OCI-LY1 (cell line): ENCODE results near the gene CCIN.

Experiments used
- H2AFZ ChIP-seq: fragments of 200-600 bp; sonication (generic), shearing (Covaris generic); 2 replicates; pipeline ENCODE4 v1.6.0; 2014; ENCODE audit warnings: antibody characterized with exemption, mild to moderate bottlenecking, low read length
- H3F3A ChIP-seq: fragments of 200-600 bp; sonication (generic), shearing (Covaris generic); 2 replicates; pipeline ENCODE4 v1.6.0; 2014; ENCODE audit warnings: mild to moderate bottlenecking, antibody characterized with exemption, low read length, moderate library complexity; ENCODE audit not compliant: insufficient read depth
- H3K27ac ChIP-seq: fragments of 200-600 bp; sonication (generic); 2 replicates; pipeline ENCODE4 v1.5.1; 2014; ENCODE audit warnings: low read length, mixed run types, mild to moderate bottlenecking, low read depth; ENCODE audit not compliant: poor library complexity, severe bottlenecking
- H3K27me3 ChIP-seq: fragments of 200-600 bp; sonication (generic); 2 replicates; pipeline ENCODE4 v1.6.0; 2014; ENCODE audit warnings: antibody characterized with exemption, mild to moderate bottlenecking, low read length, moderate library complexity; ENCODE audit not compliant: insufficient read depth
- H3K36me3 ChIP-seq: fragments of 200-600 bp; sonication (generic); 2 replicates; pipeline ENCODE4 v1.6.1; 2014; ENCODE audit warnings: mild to moderate bottlenecking, antibody characterized with exemption, low read length, moderate library complexity, mixed read lengths; ENCODE audit not compliant: insufficient read depth
- H3K4me1 ChIP-seq: fragments of 200-600 bp; sonication (generic); 2 replicates; pipeline ENCODE4 v1.5.1; 2014; ENCODE audit warnings: mild to moderate bottlenecking, low read length, moderate library complexity; ENCODE audit not compliant: insufficient read depth, severe bottlenecking
- H3K4me2 ChIP-seq: fragments of 200-600 bp; sonication (generic), shearing (Covaris generic); 2 replicates; pipeline ENCODE4 v1.6.1; 2014; ENCODE audit warnings: low read length
- H3K4me3 ChIP-seq: fragments of 200-600 bp; sonication (generic); 2 replicates; pipeline ENCODE4 v1.5.1; 2014; ENCODE audit warnings: low read length, low read depth, mild to moderate bottlenecking, mixed read lengths; ENCODE audit not compliant: poor library complexity, severe bottlenecking
- H3K79me2 ChIP-seq: fragments of 200-600 bp; shearing (Covaris generic); 2 replicates; pipeline ENCODE4 v1.6.1; 2016; ENCODE audit warnings: mixed run types, low read length, mixed read lengths; ENCODE audit not compliant: insufficient read depth
- H3K9ac ChIP-seq: fragments of 200-600 bp; sonication (generic), shearing (Covaris generic); 2 replicates; pipeline ENCODE4 v1.6.1; 2014; ENCODE audit warnings: mild to moderate bottlenecking, low read length, mixed read lengths
- H3K9me2 ChIP-seq: fragments of 200-600 bp; sonication (generic), shearing (Covaris generic); 2 replicates; pipeline ENCODE4 v1.6.1; 2014; ENCODE audit warnings: low read depth, mild to moderate bottlenecking, low read length, mixed read lengths
- H3K9me3 ChIP-seq: fragments of 200-600 bp; shearing (Covaris generic); 2 replicates; pipeline ENCODE4 v1.6.1; 2014; ENCODE audit warnings: low read length, mixed read lengths
- H4K20me1 ChIP-seq: fragments of 200-600 bp; sonication (generic), shearing (Covaris generic); 2 replicates; pipeline ENCODE4 v1.6.0; 2016; ENCODE audit warnings: mild to moderate bottlenecking, low read length; ENCODE audit not compliant: insufficient read depth
- CTCF ChIP-seq: fragments of 200-600 bp; sonication (generic), shearing (Covaris generic); IDR thresholded peaks from 2 replicates; pipeline ENCODE4 v1.5.1; 2017; ENCODE audit warnings: mild to moderate bottlenecking, antibody characterized with exemption, low read length, moderate library complexity, mixed read lengths
- EZH2 ChIP-seq: fragments of 200-600 bp; sonication (generic), shearing (Covaris generic); IDR thresholded peaks from 2 replicates; pipeline ENCODE4 v1.8.0; 2017; ENCODE audit warnings: borderline replicate concordance, mixed run types, mild to moderate bottlenecking, antibody characterized with exemption, low read length, moderate library complexity, mixed read lengths

The CCIN gene

GRCh38 chr9:36148311-36149051 lies 20.7 kb upstream of the CCIN start:
- Histone ChIP-seq H3K27ac (no peak overlapping the region), H3K9ac (no peak overlapping the region), H3K27me3 (0 out of 2 replicates have a peak, but pooled peaks cover 6% of the 10 kb centered on the region), H3K79me2 (no peaks in the 10 kb centered on the region), H4K20me1 (no peaks in the 10 kb centered on the region), H3K9me2 (no peaks in the 10 kb centered on the region), H3K9me3 (no peaks in the 10 kb centered on the region), H3K36me3 (no peaks in the 10 kb centered on the region), H3K4me3 (no peak overlapping the region), H3F3A (no peaks in the 10 kb centered on the region), H3K4me2 (no peak overlapping the region), H3K4me1 (peaks cover 25% of the 10 kb centered on the region), H2AFZ (no peak overlapping the region)
- no peak for TF ChIP-seq CTCF
- TF ChIP-seq EZH2 = no peak

GRCh38 chr9:36149197-36149596 lies 20.0 kb upstream of the CCIN start:
- Histone ChIP-seq H3K9ac (no peak overlapping the region), H3K79me2 (no peaks in the 10 kb centered on the region), H3K4me3 (no peak overlapping the region), H3K4me2 (no peak overlapping the region), H3K27me3 (0 out of 2 replicates have a peak, but pooled peaks cover 6% of the 10 kb centered on the region), H4K20me1 (no peaks in the 10 kb centered on the region), H3F3A (no peaks in the 10 kb centered on the region), H3K9me2 (no peaks in the 10 kb centered on the region), H3K36me3 (no peaks in the 10 kb centered on the region), H3K9me3 (no peaks in the 10 kb centered on the region), H3K27ac (no peak overlapping the region), H2AFZ (no peak overlapping the region), H3K4me1 (peaks cover 30% of the 10 kb centered on the region)
- TF ChIP-seq CTCF (no peak), EZH2 (no peak)

GRCh38 chr9:36150574-36151315 lies 18.4 kb upstream of the CCIN start:
- H3F3A ChIP-seq = no peaks in the 10 kb centered on the region
- H3K9me3 ChIP-seq = no peaks in the 10 kb centered on the region
- no peak overlapping the region for H3K4me3 ChIP-seq
- no peak overlapping the region for H2AFZ ChIP-seq
- no peaks in the 10 kb centered on the region for H3K36me3 ChIP-seq
- no peak overlapping the region; the same call in 1 of the 2 replicates for H3K4me2 ChIP-seq
- no peaks in the 10 kb centered on the region for H3K79me2 ChIP-seq
- no peaks in the 10 kb centered on the region for H3K27me3 ChIP-seq
- TF ChIP-seq CTCF = no peak
- TF ChIP-seq EZH2 = no peak
- H3K4me1 ChIP-seq = peaks cover 40% of the 10 kb centered on the region
- H3K27ac ChIP-seq = no peak overlapping the region
- H3K9ac ChIP-seq = no peak overlapping the region
- H3K9me2 ChIP-seq = no peaks in the 10 kb centered on the region
- H4K20me1 ChIP-seq = no peaks in the 10 kb centered on the region
